ENCODE data around the gene LMBR1L.

DNA sequence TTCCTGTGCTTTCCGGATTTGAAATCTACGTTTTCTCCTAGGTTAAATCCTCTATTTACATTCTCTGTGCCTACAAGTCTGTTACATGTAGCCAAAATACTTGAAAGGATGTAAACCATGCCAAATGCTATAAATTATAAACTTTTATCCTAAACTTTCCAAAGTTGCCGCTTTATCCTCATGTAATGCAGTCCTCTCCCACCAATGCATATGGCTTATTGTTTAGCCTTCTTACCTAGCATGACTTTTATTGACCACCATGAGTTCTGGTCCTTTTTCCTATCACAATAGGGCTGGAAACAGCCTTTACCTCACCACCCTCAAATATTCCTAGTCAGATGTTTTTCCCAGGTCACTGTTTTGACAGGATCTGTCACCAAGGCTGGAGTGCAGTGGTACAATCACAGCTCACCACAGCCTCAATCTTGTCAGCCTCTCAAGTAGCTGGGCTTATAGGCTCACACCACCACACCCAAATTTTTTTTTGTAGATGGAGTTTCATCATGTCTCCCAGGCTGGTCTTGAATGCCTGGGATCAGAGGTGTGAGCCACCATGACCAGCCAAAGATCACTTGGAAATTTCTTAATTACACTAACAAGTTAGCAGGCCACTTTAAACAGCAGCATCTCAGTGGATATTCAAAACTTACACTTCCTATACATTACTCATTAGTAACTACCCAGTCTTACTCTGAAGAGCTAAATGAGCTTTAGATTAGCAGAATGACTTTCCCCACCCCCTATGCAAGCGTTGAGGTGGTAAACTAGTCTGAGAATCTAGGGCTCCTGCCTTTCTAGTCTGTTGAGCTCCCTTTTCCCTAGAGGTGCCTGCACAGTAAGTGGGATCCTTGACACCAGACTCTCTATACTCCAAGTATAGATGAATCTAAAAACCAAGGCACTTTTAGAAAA lies 16.5 kb upstream of the LMBR1L start:
- TF ChIP-seq, protein P1, sequence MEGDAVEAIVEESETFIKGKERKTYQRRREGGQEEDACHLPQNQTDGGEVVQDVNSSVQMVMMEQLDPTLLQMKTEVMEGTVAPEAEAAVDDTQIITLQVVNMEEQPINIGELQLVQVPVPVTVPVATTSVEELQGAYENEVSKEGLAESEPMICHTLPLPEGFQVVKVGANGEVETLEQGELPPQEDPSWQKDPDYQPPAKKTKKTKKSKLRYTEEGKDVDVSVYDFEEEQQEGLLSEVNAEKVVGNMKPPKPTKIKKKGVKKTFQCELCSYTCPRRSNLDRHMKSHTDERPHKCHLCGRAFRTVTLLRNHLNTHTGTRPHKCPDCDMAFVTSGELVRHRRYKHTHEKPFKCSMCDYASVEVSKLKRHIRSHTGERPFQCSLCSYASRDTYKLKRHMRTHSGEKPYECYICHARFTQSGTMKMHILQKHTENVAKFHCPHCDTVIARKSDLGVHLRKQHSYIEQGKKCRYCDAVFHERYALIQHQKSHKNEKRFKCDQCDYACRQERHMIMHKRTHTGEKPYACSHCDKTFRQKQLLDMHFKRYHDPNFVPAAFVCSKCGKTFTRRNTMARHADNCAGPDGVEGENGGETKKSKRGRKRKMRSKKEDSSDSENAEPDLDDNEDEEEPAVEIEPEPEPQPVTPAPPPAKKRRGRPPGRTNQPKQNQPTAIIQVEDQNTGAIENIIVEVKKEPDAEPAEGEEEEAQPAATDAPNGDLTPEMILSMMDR (conservative IDR thresholded peaks at IDR 0.05 in 1 of 2, IDR thresholded peaks at IDR 0.05 in 1 of 2; ENCODE audit: low read depth in 1 of 2, low read length in 2 of 2) = no peak
- TF ChIP-seq EZH2 (IDR thresholded peaks at IDR 0.05; ENCODE audit: low read length, missing control alignments) = no peak
